ENCODE measurements around the gene KIF12.
"Not testable (repeated sequence)": the region's sequence is repeated elsewhere in the genome, so short reads cannot be mapped to it uniquely, and the experiment has no call there.

KIF12 gene

GRCh38 chr9:114098936-114099668 lies at the start of gene KIF12:
Gene KIF12, minus strand, starts transcription at chr9:114099292. Its CDS starts 16 bp downstream, at chr9:114099276.
- no peak for DNase-seq (ENCODE audit: low spot score)

- no peak for DNase-seq (ENCODE audit: low spot score)
Observed at GRCh38 chr9:114146735-114147134, 47.6 kb upstream of the KIF12 start.

- DNase-seq (ENCODE audit: low spot score): no peak
Observed at GRCh38 chr9:114143234-114143633, 44.1 kb upstream of the KIF12 start.

- no peak for DNase-seq (ENCODE audit: low spot score)
Observed at GRCh38 chr9:114141553-114142402, 42.7 kb upstream of the KIF12 start.

GRCh38 chr9:114140850-114141249 lies 41.8 kb upstream of the KIF12 start:
- DNase-seq (ENCODE audit: low spot score): peak; percentile 46

GRCh38 chr9:114140401-114140800 lies 41.3 kb upstream of the KIF12 start:
- no peak for DNase-seq (ENCODE audit: low spot score)

GRCh38 chr9:114139071-114139470 lies 40.0 kb upstream of the KIF12 start:
- no peak for DNase-seq (ENCODE audit: low spot score)

- no peak for DNase-seq (ENCODE audit: low spot score)
Observed at GRCh38 chr9:114138552-114138971, 39.5 kb upstream of the KIF12 start.

GRCh38 chr9:114137831-114138230 lies 38.7 kb upstream of the KIF12 start:
- no peak for DNase-seq (ENCODE audit: low spot score)

- no peak for DNase-seq (ENCODE audit: low spot score)
Observed at GRCh38 chr9:114134827-114135396, 35.8 kb upstream of the KIF12 start.

- no peak for DNase-seq (ENCODE audit: low spot score)
Observed at GRCh38 chr9:114132550-114132918, 33.4 kb upstream of the KIF12 start.

- no peak for DNase-seq (ENCODE audit: low spot score)
Observed at GRCh38 chr9:114131808-114132549, 32.9 kb upstream of the KIF12 start.

GRCh38 chr9:114130624-114131277 lies 31.7 kb upstream of the KIF12 start:
- DNase-seq (ENCODE audit: low spot score): peak; percentile 25

GRCh38 chr9:114130141-114130540 lies 31.0 kb upstream of the KIF12 start:
- DNase-seq (ENCODE audit: low spot score): no peak

- DNase-seq (ENCODE audit: low spot score): not testable (repeated sequence)
Observed at GRCh38 chr9:114128759-114129158, 29.7 kb upstream of the KIF12 start.

GRCh38 chr9:114126247-114127060 lies 27.4 kb upstream of the KIF12 start:
- DNase-seq (ENCODE audit: low spot score): no peak

- DNase-seq (ENCODE audit: low spot score): no peak
Observed at GRCh38 chr9:114125476-114126013, 26.5 kb upstream of the KIF12 start.

- DNase-seq (ENCODE audit: low spot score): no peak
Observed at GRCh38 chr9:114124666-114125475, 25.8 kb upstream of the KIF12 start.

GRCh38 chr9:114124138-114124537 lies 25.0 kb upstream of the KIF12 start:
- DNase-seq (ENCODE audit: low spot score): no peak

All from pons (tissue), 1 donor.